ENCODE measurements around the gene PPARD.

DNA sequence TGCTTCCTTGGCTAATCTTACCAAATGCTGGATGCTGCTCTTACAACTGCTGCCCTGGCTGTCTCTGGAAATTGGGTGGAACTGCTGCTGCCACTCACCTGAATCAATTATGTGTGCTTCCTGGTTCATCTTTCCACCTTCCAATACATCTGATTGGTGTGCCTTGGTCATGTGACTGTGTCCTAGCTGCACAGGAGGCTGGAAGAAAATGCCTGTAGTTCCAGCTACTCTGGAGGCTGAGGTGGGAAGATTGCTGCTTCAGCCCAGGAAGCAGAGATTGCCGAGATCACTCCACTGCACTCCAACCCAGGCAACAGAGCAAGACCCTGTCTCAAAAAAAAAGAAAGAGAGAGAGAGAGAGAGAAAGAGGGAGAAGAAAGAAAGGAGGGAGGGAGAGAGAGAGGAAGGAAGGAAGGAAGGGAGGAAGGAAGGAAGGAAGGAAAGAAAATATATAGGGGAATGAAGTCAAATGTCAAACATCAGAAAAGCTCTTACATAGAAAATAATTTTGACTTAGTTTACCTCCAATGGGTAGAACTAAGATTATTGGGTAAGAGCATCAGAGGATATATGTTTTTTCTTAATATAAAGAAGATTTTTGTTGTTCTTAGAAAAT is 14.1 kb upstream of the PPARD start:
- TF ChIP-seq EZH2 (IDR thresholded peaks at IDR 0.05; ENCODE audit: borderline replicate concordance, low read depth, low read length, poor library complexity, severe bottlenecking) = no peak
- TF ChIP-seq, protein P1, sequence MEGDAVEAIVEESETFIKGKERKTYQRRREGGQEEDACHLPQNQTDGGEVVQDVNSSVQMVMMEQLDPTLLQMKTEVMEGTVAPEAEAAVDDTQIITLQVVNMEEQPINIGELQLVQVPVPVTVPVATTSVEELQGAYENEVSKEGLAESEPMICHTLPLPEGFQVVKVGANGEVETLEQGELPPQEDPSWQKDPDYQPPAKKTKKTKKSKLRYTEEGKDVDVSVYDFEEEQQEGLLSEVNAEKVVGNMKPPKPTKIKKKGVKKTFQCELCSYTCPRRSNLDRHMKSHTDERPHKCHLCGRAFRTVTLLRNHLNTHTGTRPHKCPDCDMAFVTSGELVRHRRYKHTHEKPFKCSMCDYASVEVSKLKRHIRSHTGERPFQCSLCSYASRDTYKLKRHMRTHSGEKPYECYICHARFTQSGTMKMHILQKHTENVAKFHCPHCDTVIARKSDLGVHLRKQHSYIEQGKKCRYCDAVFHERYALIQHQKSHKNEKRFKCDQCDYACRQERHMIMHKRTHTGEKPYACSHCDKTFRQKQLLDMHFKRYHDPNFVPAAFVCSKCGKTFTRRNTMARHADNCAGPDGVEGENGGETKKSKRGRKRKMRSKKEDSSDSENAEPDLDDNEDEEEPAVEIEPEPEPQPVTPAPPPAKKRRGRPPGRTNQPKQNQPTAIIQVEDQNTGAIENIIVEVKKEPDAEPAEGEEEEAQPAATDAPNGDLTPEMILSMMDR (conservative IDR thresholded peaks at IDR 0.05; ENCODE audit: low read depth, low read length) = no peak

Measured in A673 (cell line).